GM19324 (cell line): ENCODE measurements around the gene GLRA1.

Experiments used
- ATAC-seq: cut with Tn5 transposase; IDR thresholded peaks from one replicate; pipeline ENCODE4 v1.9.1; 2021; ENCODE audit warnings: mild to moderate bottlenecking, moderate library complexity; ENCODE audit not compliant: unreplicated experiment, low FRiP score

Gene GLRA1

DNA sequence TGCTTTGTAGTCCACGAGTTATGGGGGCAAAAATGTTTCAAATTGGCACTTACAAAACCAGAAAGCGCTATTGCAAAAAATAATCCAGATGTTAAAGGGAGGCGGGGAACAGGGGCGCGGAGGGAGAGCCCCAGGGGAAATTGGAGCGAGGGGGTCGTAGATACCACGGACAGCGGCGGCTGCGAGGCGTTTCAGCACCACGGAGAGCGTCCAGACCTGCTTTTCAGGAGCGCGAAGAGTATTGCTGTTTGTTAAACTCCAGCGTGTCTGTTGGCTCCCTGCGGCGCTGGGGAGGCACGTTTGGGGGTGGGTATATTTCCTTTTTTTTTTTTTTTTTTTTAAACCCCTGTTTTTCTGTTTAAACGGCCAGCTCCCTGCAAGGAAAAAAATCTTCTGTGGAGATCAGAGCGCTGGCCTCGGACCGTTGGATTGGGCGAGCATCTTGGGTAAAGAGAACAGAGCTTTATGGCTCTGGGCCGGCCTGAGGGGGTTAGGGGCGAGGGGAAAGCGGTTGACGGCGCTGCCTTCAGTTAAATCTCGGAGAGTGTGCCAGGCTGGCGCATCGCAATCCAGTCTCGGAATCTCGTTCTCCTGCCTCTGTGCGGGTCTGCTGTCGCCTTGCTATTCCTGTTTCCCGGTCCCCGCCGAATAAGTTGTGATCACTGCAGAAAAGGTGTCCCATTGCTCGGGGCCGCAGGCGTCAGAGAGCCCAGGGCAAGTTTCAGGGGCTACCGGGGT is at the start of gene GLRA1:
TSS of gene GLRA1 (minus strand) at position 288 of the 738 bp plus-strand sequence. CDS start 302 bp downstream, outside the sequence.
- no peak for ATAC-seq

DNA sequence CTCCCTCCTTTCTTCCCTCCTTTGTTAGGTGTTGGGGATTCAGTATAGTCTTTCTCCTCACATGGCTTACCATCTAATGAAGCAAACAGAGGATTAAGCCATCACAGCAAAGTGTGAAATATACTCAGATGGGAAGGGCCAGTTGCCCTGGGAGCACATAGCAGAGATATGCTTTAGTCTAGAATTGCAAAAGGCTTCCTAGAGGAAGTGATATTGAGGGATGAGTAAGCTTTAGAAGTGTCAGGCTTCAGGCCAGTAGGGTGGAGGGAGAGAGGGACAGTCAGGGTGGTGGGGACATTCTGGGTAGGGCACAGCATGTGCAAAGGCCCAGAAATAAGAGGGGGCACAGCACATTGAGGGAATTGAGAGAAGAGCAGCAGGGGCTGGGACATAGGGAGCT is 46.2 kb upstream of the GLRA1 start:
- no peak for ATAC-seq

DNA sequence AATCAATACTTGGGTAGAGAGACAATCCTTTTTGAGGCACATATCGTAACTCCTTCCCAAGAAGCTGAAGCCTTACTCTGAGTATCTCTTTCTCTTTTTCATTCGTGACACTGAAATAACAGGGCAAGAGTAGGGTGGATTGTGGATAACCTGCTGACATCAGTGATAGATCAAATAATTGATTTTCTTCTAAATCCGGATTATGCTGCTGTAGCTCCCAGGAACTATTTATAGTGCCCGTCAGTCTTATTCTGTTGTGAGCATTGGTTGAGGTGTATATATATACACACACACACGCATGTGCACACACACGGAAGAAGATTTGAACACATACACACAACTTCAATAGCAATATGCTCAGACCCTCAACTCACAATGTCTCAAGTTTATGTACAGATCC is 43.2 kb upstream of the GLRA1 start:
- no peak for ATAC-seq

DNA sequence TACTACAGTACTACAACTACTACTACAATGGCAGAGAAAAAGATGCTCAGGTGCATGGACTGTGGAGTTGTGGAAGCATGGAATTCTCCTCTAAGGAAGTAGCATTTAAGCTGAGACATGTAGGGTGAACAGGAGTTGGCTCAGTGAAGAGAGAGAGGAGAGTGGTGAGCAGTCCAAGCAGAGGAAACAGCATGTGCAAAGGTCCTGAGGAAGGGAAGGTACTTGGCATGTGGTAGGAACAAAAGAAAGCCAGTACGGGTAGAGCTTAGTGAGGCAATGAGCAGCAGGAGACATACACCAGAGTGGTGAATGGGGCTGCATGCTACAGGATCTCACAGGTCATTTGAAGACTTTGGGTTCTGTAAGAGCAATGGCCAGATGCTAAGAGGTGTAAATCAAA is 41.4 kb upstream of the GLRA1 start:
- ATAC-seq: no peak

DNA sequence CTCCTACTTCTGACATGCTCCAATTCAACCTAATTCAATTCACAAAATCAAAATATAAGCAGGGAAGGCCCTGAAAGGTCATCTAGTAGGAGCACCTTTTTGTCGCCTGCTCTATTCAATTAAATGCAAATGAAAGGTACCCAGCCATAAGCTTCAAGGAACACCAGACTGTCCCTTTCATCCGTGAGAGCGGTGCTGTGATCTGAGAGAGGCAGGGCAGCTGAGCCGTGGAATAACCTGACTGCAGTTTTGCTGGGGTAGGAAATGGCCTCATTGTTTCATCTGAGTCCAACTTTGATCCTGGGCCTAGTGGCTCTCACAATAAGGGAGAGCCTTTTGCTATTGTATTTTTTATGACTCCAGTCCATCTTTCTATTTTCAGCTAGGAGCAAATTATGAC is 39.8 kb upstream of the GLRA1 start:
- ATAC-seq: no peak

DNA sequence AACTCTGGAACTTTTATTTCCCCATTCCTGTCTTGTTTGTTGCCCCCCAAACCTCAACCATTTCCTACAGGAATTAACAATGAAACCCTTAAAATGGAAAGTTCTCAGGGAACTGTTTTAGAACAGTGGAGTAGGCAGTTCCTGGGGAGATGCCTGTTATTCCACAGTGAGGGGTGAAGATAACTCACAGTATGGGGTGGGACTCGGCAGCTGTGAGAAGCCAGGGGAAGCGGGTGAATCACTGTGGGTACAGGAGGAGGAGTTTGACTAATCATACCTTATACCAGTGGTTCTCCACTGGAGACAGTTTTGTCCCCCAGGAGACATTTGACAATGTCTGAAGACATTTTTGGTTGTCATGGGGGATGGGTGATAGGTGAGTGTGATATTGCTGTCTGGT is 36.9 kb upstream of the GLRA1 start:
- ATAC-seq: no peak

DNA sequence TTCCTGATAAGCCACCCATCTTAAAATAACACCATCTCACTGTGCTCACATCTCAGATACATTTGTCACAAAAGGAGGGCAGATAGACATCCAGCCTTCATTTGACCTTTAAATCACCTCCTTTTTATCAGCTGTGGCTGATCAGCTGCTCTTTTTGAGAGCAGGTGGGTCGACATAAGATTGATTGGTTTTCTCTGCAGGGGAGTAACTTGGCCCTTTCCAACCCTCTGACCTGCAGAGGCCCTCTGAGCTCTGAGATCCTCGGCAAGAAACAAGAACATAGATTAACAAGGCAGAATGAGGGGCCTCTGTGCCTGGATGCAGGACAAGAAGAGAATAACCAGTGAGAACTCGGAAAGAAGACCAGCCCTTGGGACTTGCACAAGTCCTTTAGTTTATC is 33.5 kb upstream of the GLRA1 start:
- no peak for ATAC-seq

DNA sequence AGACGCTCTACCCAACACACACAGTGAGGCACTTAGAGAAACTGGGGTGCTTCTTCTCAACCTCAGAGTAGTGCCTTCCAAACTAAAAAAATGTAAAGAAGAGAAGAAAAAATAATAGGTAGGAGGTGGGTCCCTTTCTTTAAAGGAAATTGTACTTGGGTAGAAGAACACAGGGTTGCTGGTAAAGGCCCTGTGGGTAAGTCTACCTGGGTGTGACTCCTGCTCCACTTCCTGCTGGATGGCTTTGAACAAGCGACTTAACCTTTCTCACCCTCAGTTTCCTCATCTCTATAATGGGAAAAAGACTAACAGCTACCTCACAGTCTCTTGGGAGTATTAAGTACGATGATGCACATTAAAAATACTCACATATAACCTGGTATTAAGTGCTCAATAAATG is 32.1 kb upstream of the GLRA1 start:
- ATAC-seq: no peak

DNA sequence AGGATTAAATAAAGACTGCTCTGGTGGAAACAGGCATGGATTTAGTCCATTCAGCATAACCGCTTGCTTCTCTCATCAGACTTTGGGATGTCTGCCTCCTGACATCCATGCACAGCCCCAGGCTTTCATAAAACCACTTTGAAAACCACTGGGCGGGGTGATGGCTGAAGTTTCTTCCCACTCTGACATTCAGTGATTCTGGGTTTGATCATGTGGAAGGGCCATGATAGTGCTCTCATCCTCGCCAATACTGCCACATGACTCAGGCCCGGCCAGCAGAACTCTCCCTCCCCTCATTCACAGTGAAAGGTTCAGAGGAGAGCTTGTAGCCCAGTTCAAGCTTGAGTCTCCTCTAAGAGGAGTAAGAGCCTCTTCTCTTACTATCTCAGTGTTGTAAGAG is 29.6 kb upstream of the GLRA1 start:
- ATAC-seq: no peak

DNA sequence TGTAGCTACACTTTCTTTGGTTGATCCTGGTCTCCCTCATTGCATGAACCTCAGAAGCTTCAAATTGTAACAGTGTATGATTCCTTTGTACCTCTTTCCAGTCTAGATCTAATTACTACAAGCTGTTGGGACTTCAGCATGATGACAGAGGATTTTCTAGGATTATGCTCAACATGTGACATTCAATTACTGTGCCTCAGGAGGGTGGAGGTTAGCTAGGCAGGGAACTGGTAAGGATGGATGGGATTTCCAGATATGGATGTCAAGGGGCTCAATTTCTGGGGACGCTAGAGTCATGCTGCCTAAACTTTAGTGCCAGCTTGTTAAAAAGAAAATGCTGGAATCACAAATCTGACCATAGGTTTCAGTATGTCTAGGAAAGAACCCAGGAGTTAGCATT is 29.2 kb upstream of the GLRA1 start:
- no peak for ATAC-seq

DNA sequence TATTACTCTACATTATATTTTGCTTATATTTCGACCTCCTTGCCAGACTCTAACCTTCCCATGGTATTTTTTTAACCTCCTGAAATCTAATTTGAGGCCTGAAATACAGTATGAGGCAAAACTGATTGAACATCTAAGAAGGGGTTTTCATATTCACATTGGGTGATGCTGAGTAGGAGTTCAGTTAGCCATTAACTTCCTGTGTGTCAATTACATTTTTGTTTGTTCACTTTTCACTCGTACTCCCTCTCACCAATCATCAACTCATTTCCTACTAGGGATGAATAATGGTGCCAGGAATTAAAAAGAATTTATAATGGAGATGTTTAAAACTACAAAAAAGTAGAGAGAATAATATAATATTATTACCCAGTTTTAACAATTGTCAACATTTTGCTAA is 27.6 kb upstream of the GLRA1 start:
- ATAC-seq: no peak

DNA sequence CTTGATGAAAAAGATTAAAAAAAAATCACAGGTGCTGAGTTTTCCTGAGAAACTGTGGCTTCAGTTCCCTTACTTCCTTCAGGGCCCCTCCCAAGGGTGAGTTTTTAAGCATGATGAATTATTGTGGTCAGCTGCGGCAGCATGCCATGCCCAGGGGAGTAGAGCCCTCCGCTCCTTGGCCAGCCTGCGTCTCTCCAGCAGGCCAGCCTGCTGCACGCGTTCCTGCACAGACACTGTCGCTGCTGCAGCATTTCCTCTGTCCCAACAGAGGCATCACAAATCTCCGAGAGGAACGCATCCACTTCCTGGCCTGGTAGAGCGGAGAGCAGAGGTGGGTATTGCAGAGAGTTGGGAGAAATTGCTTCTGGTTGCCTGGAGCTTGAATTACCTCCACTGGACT is 26.1 kb upstream of the GLRA1 start:
- no peak for ATAC-seq

DNA sequence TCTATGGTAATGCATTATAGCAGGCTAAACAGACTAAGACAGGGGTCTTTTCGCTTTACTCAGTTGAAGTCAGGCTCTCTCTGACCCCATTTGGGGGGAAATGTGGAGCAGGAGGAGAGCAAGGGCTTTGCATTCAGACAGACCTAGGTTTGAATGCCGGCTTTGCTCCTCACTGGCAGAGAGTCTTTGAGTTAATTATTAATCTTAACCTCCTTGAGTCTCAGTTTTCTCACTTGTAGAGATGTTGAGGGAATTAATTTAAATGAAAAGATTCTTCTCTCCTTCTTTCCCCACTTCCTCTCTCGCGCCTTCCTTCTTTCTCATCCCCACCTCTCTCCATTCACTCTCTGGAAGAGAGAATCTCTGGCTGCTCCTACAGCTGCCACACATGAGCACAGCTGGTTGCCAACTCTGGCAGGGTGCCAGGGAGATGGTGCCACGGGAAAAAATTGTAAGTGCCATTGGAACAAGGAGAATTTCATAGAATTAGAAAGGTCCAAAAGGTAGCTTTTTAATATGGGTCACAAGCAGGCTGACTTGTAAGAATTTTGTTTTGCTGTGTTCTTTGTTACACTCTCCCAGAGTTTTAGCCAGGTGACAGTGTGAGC is 25.2 kb upstream of the GLRA1 start:
- ATAC-seq: no peak

DNA sequence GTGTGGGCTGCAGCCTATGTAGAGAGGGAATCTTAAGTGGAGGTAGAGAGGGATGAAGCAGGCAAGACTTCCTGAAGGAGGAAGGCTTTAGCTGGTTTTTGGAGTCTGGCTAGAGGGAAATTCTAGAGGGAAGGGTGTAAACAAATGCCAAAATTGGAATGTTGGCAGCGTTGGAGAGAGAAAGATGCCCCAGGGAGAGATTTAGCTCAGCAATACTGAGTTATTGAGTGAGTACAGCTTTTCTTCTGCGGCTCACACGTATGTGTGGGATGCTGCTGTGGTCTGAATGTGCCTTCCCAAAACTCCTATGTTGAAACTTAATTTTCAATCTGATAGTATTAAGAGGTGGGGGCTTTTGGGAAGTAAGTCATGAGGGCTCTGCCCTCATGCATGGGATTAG is 24.5 kb upstream of the GLRA1 start:
- ATAC-seq: no peak

DNA sequence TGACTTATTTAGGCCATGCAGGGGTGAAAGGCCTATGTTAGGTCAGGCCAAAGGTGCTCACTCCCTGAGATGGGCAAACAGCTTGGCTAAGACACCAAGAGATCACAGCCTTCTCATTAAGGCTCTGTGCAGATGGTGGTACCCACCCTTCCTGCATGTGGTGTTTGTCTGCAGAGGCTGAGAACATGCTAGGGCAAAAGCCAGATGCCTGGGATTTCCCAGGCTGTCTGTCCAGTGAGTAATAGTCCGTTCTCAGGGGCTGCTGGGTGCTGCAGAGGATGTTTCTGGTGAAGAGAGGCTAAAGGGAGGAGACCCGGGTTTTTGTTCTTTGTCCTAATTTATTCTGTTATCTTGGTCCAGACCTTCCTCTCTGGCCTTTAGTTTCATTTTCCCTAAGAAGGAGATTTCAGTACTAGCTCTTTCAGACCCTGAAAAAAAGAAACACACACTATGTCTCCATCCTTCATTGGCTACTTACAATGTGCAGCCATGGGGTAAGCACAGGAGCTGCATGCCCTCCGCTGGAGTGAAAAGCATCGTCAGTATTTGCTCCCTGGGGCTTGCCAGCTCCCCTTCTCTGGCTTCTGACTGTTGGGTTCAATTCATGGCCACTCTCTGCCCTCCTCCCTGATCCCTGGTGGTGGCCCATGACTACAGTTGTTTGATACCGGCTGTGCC is 23.4 kb upstream of the GLRA1 start:
- no peak for ATAC-seq

DNA sequence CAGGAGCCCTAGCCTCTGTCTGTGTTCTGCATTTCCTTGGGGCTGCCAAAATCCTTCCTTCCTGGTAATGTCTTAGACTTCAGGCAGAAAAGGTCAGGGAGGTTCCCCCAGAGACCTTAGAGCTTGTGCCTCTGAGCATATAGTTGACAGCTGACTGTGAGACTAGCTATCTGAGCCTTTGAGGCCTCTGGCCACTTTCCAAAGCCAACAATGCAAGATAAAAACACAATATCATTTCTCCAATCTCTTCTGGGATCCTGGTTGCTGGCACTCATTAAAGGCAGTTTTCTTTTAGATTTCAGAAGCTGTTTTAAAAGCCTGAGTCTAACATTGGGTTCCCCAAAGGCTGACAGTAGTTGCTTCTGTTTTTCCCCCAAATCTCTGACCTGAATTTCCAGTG is 13.2 kb upstream of the GLRA1 start:
- no peak for ATAC-seq

DNA sequence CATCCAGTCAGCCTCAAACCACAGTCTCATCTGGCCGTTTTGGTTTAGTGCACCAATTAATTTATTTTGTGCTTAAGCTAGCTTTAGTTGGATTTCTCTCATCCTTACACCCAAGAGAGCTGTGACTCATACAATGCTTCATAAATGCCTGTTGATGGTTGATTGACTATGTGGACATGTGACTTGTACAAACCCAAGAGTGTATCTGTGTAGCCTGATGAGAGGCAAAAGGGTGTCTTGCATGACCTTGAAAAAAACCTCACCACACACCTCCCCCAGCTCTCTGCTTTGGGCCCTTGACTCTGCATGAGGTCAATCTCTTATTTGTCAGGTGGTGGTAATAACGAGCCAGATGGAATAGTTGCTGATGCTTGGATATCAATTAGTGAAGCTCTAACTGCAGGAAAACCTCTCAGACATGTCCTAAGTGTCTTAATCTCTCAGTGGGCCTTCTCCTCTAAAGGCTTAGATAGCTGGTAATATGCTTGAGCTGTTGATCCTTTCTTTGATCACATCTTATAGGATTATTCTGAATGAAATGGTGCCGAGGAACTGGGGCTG is 10.6 kb upstream of the GLRA1 start:
- ATAC-seq: no peak

DNA sequence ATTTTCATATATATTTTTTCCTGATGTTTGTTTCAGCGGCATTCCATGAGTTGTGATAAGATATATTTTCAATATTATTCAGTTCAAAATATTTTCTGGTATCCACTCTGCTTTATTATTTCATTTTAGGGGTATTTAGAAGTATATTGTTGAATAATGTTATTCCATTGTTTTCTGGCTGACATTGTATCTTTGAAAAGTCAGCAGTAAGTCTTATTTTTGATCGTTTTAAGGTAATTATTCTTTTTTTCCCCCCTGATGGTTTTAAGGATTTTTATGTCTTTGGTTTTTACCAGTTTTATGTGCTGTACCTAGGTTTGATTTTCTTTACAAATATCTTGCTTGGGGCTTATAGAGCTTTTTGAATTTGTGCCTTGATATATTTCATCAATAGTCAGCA is 6.6 kb upstream of the GLRA1 start:
- ATAC-seq: no peak

DNA sequence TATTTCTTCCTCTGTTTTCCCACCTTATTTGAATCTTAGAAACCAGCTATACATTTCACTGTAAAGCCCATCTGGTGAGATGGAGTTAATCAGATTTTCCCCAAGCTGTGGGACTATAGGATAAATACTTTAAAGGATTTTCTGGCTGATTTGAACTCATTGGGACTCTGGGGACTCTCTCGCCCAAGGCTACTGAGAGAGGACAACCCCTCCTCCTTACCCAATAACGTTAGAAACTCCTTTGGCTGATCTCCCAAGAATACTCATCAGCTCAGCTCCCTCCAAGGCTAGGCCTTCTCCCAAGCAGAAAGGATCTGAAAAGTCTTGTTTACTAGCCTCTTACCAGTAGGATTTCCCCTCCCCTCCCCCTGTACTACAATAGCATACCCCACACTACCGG is 1.5 kb upstream of the GLRA1 start:
- no peak for ATAC-seq

DNA sequence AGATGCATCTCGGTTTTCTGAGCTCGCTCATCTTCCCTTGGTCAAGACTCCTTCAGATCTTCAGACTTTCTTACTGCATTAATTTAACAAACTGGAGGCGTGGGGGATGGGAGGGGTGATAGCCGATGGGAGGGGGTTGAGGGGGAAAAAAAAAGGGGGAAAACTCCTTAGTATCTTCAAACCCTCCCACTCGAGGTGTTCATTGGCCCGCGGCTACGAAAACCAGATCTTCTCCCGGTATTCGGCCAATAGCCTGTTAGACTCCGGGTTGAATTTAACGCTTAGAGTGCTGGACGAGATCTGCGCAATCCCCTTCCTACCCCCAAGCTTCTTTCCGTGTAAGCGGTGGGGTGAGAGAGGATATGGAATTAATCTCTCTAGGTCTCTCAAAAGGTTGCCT is 689 bp upstream of the GLRA1 start:
- no peak for ATAC-seq

DNA sequence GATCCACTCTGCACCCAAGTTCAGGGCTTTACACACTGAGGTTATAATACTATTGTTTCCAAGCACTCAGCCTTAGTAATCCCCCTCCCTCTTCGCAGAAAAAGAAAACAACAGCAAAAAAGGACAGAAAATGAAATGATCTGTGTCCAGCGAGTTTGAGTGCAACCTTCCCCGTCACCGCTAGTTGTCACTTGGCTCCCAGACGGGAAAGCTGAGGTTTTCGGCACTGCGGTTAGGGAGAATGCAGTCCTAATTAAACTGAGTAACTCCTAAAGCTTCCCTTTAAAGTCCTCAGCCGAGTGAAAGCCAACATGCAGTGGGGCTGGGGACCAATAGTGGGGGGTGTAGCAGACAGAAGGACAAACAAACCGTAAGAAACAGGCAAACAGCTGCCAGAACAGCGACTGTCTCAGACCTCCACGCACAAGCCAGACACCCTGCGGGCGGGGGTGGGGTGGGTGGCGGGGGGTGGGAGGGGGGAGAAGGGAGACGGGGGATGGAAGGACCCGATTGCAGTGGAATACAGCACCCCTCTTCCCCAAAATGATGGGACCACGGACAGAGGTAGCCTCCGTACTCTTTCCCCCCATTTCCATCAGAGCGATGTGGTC is 680 bp downstream of the GLRA1 start:
- ATAC-seq: no peak
